Ramos (cell line): ENCODE data around the gene B3GALT5.

ENCODE experiments used
- in situ Hi-C: fragments of 300-500 bp; cut with MboI; formaldehyde crosslinking; loops from one replicate; pipeline ENCODE4 v1.14.3; 2022; ENCODE audit warnings: low sequenced_read_pairs; ENCODE audit not compliant: unreplicated experiment

B3GALT5 gene

DNA sequence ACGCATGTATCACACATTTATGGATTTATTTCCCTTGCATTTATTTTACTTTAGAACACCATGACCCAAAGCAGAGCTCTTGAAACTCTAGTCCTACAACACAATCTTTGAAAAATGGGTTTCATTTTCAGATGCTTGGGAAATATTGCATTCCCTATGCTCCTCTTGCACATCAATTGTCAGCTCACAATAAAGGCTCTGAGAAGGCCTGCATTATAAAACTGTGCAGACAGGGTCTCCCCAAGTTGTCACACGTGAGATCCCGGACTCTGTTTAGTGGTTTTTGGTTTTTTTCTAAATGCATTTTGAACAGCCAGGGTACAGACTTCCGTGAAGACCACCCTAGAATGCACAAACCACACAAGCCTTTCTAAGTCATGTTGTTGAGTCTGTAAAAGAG is 9.9 kb upstream of the B3GALT5 start:
- in situ Hi-C loops: no loop called here

DNA sequence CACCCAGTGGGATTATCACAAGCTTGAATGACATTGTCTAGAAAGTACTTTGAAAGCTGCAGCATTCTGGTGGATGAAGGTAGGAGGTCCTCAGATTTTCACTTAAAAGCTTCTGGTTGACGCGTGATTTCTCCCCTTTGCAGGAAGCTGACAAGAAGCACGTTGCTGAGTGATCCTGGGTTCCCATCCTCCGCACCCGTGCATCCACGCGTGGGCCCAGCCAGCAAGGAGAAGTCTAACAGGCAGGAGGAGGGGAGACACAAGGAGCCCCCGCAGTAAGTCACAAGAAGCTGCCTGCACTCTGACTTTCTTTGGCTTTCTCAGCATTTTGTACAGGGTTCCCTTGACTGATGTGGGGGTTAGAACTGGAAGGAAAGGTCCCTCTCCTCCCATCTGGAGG is 7.8 kb upstream of the B3GALT5 start:
- in situ Hi-C loops: no loop called here

DNA sequence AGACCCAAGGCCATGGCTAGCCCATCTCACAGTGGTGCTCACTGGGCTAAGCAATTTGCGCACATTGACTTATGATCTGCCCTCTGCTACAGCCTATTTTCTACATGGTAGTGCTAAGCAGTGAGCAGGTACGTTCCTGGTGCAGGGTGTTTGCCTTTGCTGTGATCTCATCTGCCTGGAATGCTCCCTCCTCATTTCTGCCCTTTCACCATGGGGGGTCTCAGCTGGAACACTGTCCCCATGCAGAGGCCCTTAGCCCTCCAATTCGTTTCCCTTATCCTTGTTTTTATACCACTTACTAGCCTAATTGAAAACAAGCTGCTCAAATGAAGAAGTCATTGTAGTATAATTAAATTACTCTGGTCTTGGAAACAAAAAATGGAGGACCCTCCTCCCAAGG is 2.0 kb upstream of the B3GALT5 start:
- in situ Hi-C loops: no loop called here

DNA sequence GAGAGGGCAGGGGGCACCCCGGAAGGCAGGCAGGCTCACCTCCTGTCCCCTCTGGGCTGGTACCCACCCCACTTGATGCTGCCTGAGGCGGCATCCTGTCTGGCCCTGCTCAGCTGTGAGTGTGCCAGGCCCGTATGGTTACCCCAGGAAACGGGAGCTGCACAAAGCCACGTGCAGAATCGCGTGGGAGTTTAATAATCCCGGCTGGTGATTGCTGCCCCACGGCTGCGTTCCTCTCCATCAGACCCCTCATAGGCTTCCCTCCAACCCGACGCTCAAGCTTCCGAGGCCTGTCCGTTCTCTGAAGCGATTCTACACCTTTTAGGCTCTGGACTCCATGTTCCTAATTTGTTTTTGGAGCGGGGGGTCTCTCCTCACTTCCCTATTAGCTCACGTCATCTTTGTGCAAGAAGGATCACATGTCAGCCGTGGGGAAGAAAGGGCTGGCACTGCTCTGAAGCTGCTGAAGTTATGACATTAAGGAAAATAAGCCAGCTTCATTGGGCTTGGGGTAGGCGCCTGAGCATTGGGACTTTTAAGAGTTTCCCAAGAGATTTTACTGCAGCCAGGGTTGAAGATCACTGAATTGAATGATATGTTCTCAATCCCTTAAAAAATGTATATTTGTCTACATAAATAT is 1.1 kb upstream of the B3GALT5 start:
- in situ Hi-C loops: no loop called here

DNA sequence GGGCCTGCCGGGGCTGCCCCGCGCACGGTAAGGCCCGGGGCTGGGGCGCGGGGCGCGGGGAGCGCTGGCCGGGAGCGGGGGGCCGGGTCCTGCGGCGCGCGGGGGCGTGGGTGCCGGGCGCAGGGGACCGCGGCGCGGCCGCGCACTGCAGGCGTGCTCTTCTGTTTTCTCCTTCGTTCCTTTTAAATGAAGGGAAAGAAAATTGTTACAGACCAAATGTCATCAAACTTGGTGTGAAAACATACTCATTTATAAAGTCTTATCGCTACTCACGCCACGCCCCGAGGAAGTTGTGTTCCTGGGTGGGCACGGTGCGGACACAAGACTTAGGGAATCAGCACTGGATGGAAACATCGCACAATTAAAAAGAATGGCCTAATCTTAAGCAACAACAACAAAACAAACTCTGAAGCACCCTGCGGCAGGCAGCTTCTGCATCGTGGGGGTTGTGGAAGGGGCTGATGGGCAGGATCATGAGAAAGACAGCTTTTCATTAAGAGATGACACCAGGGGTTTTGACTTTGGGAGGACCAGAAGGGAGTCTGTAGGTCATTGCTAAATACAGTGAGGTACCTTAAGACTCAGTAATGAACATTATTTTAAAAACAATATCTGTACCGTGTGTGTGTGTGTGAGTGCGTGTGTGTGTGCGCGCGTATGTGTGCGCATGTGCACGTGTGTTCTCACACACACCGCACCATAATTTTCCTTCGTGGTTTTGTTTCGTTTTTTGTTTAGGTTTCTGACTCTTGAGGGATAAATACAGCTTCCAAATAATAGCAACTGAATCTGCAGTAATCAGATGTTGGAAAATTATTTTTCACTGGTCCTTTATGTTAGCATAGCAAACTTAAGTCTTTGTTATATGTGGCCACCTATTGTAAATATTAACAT is 548 bp downstream of the B3GALT5 start:
- in situ Hi-C loops: no loop called here

DNA sequence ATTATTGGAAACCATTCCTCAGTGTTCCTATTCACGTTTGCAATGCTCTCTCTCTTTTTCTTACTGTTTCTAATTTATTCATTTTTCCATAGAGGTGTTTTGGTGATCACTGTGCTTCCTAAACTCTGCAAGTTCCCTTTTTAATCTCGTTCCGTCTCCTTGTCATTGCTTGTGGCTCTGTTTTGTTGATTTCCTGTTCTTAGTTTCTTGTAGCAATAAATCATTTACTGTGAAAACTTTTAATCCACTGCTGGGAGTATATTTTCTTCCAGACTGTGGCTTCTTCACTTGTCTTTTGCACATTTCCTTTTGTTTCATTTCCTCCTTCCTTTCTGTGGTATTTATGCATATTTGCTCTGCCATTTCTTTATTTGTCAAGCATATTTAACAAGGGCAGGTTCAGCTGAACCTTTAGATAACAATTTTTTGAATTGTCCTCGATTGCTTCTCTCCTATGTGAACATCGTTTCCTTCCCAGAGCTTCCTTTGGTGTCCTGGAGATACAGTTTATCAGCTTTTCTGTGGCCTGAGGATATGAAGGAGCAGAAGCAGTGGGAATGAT is 3.6 kb downstream of the B3GALT5 start:
- in situ Hi-C loops: no loop called here

DNA sequence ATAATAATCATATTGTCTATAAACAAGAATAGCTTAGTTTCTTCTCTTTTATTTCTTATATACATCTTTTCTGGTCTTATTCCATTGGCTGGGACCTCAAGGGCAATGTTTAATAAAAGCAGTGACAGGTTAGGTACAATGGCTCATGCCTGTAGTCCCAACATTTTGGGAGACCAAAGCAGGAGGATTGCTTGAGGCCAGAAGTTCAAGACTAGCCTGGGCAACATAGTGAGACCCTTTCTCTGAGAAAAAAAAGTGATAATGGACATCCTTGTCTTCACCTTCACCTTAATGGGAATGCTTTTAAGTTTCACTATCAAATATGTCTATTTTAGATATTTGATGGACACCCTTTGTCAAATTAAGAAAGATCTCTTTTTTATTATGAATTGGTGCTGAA is 8.1 kb downstream of the B3GALT5 start:
- in situ Hi-C loops: no loop called here

DNA sequence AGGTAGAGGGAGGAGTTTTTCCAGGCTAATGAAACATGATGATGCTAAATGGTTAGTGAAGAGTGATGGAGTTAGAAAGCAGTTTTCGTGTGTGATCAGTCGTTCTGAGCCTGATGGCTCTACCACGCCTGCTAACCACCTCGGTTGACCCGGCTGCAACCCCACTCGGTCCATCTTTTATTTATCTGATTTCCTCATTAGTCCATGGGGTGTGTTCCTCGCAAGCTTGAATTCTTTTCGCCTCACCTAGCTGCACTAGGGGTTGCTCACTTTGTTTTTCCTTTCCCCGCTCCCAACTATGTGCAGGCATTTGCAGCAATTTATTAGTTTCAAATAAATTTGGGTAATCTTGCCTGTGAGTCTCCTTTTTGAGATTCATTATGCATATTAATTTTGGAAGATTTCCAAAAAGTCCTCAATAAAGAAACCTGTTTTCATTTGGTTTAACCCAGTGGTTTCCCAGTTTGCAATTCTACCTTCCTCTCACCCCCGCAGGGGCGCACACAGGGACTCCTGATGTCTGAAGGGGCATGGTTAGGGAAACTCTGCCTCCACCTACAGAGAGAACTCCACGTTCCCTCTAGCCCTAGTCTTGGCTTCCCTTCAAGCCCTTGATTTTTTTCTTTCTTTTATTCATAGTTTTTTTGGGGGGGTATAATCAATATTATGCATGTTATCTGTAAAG is 12.6 kb downstream of the B3GALT5 start:
- in situ Hi-C loops: no loop called here

DNA sequence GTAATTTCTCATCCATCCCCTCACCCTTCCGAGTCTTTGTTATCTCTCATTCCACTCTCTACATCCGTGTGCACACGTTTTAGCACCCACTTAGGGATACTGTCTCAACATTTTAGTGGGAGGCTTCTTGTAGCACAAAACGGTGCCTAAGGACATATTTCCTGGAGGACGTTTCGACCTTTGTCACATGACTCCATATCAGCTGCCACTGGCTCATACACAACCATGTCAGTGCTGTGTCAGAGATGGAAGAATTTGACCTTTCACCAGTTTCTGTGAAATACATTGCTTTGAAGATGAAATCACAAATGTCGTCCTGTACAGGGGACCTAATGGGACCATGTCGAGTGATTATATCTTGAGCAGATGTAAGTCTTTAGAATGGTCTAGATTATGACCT is 15.6 kb downstream of the B3GALT5 start:
- in situ Hi-C loops: no loop called here

DNA sequence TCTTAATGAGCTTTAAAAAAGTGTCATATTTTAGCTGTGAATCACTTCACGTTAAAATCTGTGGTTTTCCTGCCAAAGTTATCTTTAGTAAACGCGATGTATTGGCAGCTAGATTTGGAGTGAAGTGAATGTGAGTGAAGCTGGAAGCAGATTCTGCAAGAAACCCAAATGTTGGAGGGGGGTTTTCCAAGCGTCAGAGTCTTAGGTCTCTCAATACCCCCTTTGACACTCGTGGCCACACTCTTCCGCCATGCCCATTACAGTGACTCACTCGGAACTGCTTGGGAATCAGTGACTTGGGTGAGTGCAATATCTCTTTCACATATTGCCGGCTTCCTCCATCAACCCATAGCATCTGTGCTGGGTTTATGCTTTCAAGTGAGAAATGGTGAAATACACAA is 17.5 kb downstream of the B3GALT5 start:
- in situ Hi-C loops: no loop called here

DNA sequence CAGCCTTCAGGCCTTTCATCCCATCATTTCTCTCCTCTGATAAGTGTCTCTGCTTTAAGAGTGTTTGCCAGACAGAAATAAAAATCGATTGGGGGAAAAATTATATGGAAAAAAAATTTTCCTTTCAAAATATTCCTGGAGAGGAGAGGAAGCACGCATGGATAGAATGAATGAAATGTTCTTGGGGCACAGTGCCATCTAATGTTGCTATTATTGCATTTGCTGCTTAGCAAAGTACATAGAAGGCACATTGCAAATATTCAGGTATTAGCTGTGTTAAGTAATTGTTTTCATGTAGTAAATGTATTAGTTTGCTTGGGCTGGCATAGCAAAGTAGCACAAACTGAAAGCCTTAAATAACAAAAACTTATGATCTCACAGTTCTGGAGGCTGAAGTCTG is 18.1 kb downstream of the B3GALT5 start:
- in situ Hi-C loops: no loop called here

DNA sequence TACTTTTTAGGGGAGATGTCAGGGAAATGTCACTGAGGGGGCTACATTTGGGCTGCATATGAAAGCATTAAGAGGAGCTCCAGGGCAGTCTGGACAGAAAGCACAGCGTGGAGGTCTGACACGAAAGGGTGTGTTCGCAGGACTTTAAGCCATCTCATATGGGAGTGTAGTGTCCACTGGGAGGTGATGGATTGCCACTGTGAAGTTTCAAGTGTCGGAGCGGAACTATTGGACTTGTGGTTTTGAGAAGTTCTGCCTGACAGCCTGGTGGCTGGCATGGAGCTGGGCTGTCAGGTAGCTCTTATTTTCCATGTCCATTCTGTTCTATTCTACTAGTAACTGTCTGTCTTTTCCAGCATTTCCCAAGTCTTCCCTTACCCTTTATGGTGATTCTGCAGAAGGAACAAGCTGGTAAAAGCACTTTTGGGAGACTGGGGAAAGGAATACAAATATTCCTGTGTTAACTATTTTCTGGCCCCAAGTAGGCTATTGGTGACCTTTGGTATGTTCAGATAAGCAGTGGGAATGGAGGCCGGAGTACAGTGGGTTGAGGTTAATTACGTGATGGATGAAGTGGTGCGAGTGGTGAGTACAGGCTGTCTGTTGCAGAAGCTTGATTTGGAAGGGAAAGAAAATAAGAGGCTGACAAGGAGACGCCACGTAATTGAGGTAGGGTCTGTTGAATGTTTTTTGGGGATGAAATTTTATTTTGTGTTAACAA is 19.3 kb downstream of the B3GALT5 start:
- in situ Hi-C loops: no loop called here

DNA sequence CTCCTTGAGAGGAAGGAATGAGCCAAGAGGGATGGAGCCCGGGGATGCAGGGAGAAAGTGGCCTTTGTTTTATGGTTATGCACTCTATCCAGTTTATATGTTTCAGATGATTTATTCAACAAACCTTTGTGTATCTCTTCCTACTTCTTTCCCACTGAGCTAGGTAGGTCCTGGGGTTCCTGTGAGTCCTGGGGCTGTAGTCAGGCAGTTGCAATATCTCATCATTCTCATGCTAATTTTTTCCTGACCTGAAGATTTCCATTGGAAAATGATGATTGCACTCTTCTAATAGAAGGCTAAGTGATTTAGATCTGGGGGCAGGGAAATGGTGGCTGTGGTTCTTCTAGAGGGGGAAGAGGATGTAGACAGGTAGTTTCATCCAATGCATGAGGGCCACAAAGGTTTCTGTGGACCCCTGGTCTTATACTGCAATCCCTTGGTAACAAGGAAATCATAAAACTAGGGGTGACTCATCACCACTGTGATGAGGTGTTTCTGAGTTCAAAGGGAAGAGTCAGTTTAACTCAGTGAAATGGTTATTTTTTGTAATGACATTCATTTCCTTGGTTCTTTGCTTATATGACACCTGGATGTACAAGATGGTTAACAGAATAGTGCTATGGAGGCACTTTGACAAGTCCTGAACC is 20.2 kb downstream of the B3GALT5 start:
- in situ Hi-C loops: no loop called here

DNA sequence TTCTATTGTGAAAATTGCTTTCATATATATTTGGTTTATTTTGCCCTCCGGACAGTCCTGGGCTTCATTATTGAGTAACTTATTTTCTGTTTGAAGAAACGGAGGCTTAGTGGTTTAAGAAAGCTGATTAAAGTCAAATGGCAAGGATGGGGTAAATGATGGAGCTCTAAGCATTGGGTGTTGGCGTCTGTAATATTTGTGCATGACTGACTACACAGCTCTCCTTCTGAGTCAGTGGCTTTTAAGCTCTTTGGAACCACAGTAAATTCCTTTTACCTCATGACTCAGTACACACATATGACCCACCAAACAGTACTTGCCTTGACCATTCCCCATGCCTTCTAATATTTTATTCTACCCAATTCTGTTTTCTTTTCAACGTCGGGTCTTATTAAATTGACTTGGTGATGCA is 21.0 kb downstream of the B3GALT5 start:
- in situ Hi-C loops: no loop called here

DNA sequence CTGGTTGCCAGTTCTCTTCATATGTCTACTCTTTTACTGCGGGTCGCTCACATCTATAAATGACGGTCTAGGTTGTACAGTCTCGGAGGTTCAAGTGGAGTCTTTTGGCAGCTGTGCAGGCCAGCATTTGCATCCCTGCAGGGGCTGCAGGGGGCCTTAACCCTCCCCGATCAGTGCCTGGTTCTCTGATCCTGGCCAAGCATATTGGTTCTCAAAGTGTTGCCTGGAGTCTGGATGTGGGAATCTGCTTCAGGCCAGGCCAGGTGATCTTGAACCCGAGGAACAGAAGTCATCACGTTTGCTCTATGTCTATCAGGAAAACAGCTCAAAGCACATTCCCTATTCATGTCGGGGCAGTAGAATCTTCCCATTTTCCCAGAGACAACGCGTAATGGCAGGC is 21.8 kb downstream of the B3GALT5 start:
- in situ Hi-C loops: no loop called here

DNA sequence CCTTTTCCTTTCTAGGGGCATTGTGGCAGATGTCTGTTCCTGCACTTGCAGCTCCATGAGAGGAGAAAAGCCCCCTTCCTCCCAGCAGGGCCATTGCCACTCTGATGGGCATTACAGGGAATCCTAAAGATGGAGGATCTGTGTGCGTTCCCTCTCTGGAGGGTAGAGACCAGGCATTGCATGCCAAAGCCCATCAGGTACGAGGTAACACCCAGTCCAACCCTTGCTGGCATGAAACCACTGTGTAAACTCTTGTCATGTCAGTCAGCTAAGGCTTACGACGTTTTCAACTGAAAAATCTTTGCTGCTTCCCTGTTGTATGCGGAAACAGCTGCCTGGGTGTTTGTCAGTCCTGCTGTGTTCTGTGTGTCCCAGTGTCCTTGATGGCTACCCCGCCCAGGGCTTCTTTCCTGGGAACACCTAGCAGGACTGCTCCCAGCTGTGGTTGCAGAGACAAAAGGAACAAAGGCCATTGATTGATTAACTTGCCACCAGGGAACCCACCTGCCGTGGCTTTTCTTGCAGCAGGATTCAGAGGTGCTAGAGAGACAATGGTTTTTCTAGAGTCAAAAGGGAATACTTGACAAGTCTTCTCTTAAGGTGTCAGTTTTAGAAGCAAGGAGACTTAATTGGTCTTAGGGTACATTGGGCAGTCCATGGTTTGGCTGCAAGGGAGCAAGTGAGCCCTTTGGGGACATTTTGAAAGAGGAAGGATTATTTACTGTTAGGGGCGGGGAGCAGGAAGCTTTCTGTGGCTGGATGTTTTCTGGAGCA is 24.6 kb downstream of the B3GALT5 start:
- in situ Hi-C loops: no loop called here

DNA sequence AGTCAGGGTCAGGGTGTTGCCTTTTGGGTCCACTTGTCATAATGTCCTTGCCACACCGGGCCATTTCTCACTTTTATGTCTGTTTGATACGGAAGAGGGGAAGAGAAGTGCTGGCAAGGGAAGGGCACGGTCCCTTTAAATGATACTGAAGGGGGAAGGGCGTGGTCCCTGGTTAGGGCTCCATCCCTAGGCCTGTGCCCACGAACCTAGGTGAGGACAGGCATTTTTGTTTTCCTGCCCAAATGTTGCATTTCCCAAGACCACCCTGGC is 25.2 kb downstream of the B3GALT5 start:
- in situ Hi-C loops: no loop called here

DNA sequence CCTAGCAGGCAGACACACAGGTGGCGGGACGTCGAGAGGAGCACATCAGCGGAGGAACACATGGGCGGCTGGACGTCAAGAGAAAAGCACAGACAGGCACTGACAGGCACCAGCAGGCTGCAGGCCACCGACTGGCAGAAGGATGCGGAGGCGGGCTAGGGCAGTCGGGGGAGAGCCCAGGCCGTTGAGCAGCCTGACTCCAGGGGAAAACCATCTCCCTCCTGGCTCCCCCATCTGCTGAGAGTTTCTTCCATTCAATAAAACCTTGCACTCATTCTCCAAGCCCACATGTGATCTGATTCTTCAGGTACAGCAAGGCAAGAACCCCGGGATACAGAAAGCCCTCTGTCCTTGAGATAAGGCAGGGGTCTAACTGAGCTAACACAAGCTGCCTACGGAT is 25.5 kb downstream of the B3GALT5 start:
- in situ Hi-C loops: no loop called here

DNA sequence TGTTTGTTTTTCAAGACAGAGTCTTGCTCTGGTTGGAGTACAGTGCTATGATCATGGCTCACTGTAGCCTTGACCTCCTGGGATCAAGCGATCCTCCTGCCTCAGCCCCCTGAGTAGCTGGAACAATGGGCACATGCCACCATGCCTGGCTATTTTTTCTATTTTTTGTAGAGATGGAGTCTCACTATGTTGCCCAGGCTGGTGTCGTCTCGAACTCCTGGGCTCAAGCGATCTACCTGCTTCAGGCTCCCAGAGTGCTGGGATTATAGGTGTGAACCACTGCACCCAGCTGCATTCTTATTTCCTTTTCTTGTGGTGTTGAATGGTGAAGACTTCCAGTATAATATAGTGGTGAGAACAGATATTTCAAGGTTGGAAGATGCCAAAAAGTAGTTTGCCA is 28.0 kb downstream of the B3GALT5 start:
- in situ Hi-C loops: no loop called here
